B cell (primary cell): ENCODE results near the gene ZBTB47.

Experiments
- CTCF ChIP-seq: fragments of 200-600 bp; IDR thresholded peaks from one replicate; pipeline ENCODE4 v1.8.0; 2022; ENCODE audit warnings: antibody characterized with exemption, mild to moderate bottlenecking
- EZH2 ChIP-seq: IDR thresholded peaks from 2 replicates; pipeline ENCODE4 v1.6.1; 2012; ENCODE audit warnings: borderline replicate concordance, low read depth, mild to moderate bottlenecking, moderate library complexity, low read length; ENCODE audit not compliant: insufficient read depth, poor library complexity, severe bottlenecking

GRCh38 chr3:42632146-42632545, 21.4 kb upstream of the ZBTB47 start:
- no peak for TF ChIP-seq CTCF
- TF ChIP-seq EZH2: no peak
